HepG2 (cell line): Measurements from ENCODE around the gene ZDHHC24. TPM values are rescaled to one million over a fixed set of nuclear protein-coding genes. Genes with fewer than 3 reads are reported as not detected.

Experiments
- ATAC-seq: fragments of 200-7000 bp; cut with Tn5 transposase; 3 replicates; pipeline ENCODE4 v1.9.1; 2020; ENCODE audit warnings: mild to moderate bottlenecking, moderate library complexity
- BruUV-seq: library from RNA; stranded (reverse); fragments of 400-500 nt; replicated peaks from 2 replicates; lab custom pipeline; 2021; lab: Mats Ljungman, UMichigan
- CTCF ChIA-PET: fragments of 300-600 bp; formaldehyde crosslinking; extraction: SDS; loops from one replicate; lab custom pipeline; 2021; ENCODE audit warnings: low total read pairs, inconsistent platforms, low intra/inter-chr PET ratio; lab: Yijun Ruan, JAX
- POLR2A ChIA-PET: fragments of 350-600 bp; sonication (Branson Sonifier 250); formaldehyde crosslinking; loops from one replicate; lab custom pipeline; 2020; ENCODE audit warnings: antibody characterized with exemption, inconsistent platforms; lab: Yijun Ruan, JAX
- DNase-seq: peaks from one replicate; pipeline ENCODE4 v3.0.0-alpha.2; 2015; ENCODE audit warnings: low spot score
- FAIRE-seq: peaks from 3 replicates; lab custom pipeline; 2011; peaks lifted over from hg19 to GRCh38; lab: Jason Lieb, UNC
- H2AFZ ChIP-seq: one replicate; pipeline ENCODE4 v1.6.1; 2011; ENCODE audit warnings: low read length, inconsistent platforms
- H3K27ac ChIP-seq: fragments of 300-600 bp; 3 replicates; pipeline ENCODE4 v1.8.0; 2011; ENCODE audit warnings: mixed run types, mild to moderate bottlenecking, mixed read lengths, low read length, inconsistent platforms; ENCODE audit not compliant: insufficient read depth; ENCODE audit errors: extremely low read length
- H3K27me3 ChIP-seq, 2 experiments: fragments of 200-600 bp in 1 of 2; 2 replicates in 1 of 2; 3 replicates in 1 of 2; pipeline versions ENCODE4 v1.6.0 to v1.8.0; 2011; ENCODE audit warnings: low read length in 2 of 2, mild to moderate bottlenecking in 2 of 2, moderate library complexity in 2 of 2, inconsistent platforms in 1 of 2; ENCODE audit not compliant: insufficient read depth in 2 of 2, control insufficient read depth in 1 of 2
- H3K36me3 ChIP-seq, 2 experiments: fragments of 200-600 bp in 1 of 2; replicated peaks in 1 of 2; 2 replicates in 1 of 2; 3 replicates in 1 of 2; pipeline versions ENCODE4 v1.5.1 to v1.8.0; 2011; ENCODE audit warnings: low read length in 2 of 2, inconsistent platforms in 1 of 2; ENCODE audit not compliant: insufficient read depth in 2 of 2, control insufficient read depth in 1 of 2
- H3K4me1 ChIP-seq: 2 replicates; pipeline ENCODE4 v1.5.1; 2012; ENCODE audit warnings: low read length, inconsistent platforms; ENCODE audit not compliant: insufficient read depth
- H3K4me2 ChIP-seq: 2 replicates; pipeline ENCODE4 v1.6.0; 2011; ENCODE audit warnings: low read depth, low read length, inconsistent platforms
- H3K4me3 ChIP-seq, 3 experiments: fragments of 200-600 bp in 1 of 3; sonication (generic), shearing (Covaris generic) in 1 of 3; replicated peaks in 1 of 3; 2 replicates each; pipeline ENCODE4 v1.5.1; 2011 to 2016; ENCODE audit warnings: low read length in 3 of 3, inconsistent platforms in 2 of 3, low read depth in 2 of 3, mild to moderate bottlenecking in 2 of 3, control low read depth in 1 of 3, mixed read lengths in 1 of 3; ENCODE audit not compliant: insufficient read depth in 1 of 3
- H3K79me2 ChIP-seq: one replicate; pipeline ENCODE4 v1.6.1; 2011; ENCODE audit warnings: low read length, inconsistent platforms; ENCODE audit not compliant: insufficient read depth
- H3K9ac ChIP-seq: 2 replicates; pipeline ENCODE4 v1.6.0; 2011; ENCODE audit warnings: mild to moderate bottlenecking, low read depth, low read length, inconsistent platforms; ENCODE audit not compliant: insufficient read depth
- H3K9me3 ChIP-seq: 2 replicates; pipeline ENCODE4 v1.5.1; 2012; ENCODE audit warnings: mild to moderate bottlenecking, low read length
- H4K20me1 ChIP-seq: 2 replicates; pipeline ENCODE4 v1.6.0; 2011; ENCODE audit warnings: inconsistent platforms, mild to moderate bottlenecking, low read length, moderate library complexity; ENCODE audit not compliant: insufficient read depth
- ASH2L ChIP-seq: fragments of 300-600, 200-600 bp; sonication (generic); IDR thresholded peaks from 2 replicates; pipeline ENCODE4 v1.7.0; 2017; ENCODE audit warnings: low read depth, mild to moderate bottlenecking, moderate library complexity, mixed read lengths, low read length; ENCODE audit not compliant: insufficient read length
- ATAD3A ChIP-seq: sonication (generic); formaldehyde crosslinking; IDR thresholded peaks from 2 replicates; pipeline ENCODE4 v1.4.0; 2020; ENCODE audit warnings: missing genetic modification reagents
- BCLAF1 ChIP-seq: fragments of 450-650 bp; IDR thresholded peaks from 2 replicates; pipeline ENCODE4 v1.6.1; 2017; ENCODE audit warnings: mild to moderate bottlenecking
- GATA4 ChIP-seq: sonication (generic); IDR thresholded peaks from 2 replicates; pipeline ENCODE4 v1.6.1; 2016; ENCODE audit warnings: antibody characterized with exemption, low read depth, borderline replicate concordance
- NRL ChIP-seq: sonication (generic); formaldehyde crosslinking; IDR thresholded peaks from 2 replicates; pipeline ENCODE4 v1.5.0; 2020; ENCODE audit warnings: missing genetic modification reagents, mild to moderate bottlenecking, moderate library complexity, borderline replicate concordance
- PLSCR1 ChIP-seq: sonication (generic); formaldehyde crosslinking; IDR thresholded peaks from 2 replicates; pipeline ENCODE4 v1.5.0; 2020; ENCODE audit warnings: missing genetic modification reagents, mild to moderate bottlenecking, borderline replicate concordance
- RELA ChIP-seq: sonication (generic); formaldehyde crosslinking; IDR thresholded peaks from 2 replicates; pipeline ENCODE4 v1.4.0; 2020; ENCODE audit warnings: missing genetic modification reagents
- SP140L ChIP-seq: sonication (generic); formaldehyde crosslinking; IDR thresholded peaks from 2 replicates; pipeline ENCODE4 v1.4.0; 2020; ENCODE audit warnings: missing genetic modification reagents, borderline replicate concordance
- SP5 ChIP-seq: IDR thresholded peaks from 2 replicates; pipeline ENCODE4 v1.6.1; 2016; ENCODE audit warnings: low read depth, borderline replicate concordance
- STAG1 ChIP-seq: sonication (generic); formaldehyde crosslinking; IDR thresholded peaks from 2 replicates; pipeline ENCODE4 v1.4.0; 2020; ENCODE audit warnings: missing genetic modification reagents
- SUZ12 ChIP-seq: fragments of 150-350 bp; IDR thresholded peaks from 2 replicates; pipeline ENCODE4 v1.6.1; 2014; ENCODE audit warnings: low read depth, low read length
- TAF15 ChIP-seq: fragments of 200-400 bp; formaldehyde crosslinking; IDR thresholded peaks from one replicate; pipeline ENCODE4 v1.6.1; 2018; ENCODE audit warnings: mild to moderate bottlenecking, low read depth, low read length; ENCODE audit not compliant: poor library complexity, severe bottlenecking
- THAP8 ChIP-seq: sonication (generic); formaldehyde crosslinking; IDR thresholded peaks from 2 replicates; pipeline ENCODE4 v1.5.1; 2020; ENCODE audit warnings: missing genetic modification reagents, mild to moderate bottlenecking, borderline replicate concordance
- ZFP62 ChIP-seq: sonication (generic); formaldehyde crosslinking; IDR thresholded peaks from 2 replicates; pipeline ENCODE4 v1.4.0; 2020; ENCODE audit warnings: missing genetic modification reagents
- ZNF101 ChIP-seq: sonication (generic); formaldehyde crosslinking; IDR thresholded peaks from 2 replicates; pipeline ENCODE4 v1.4.0; 2020; ENCODE audit warnings: mild to moderate bottlenecking, low read depth, missing genetic modification reagents, borderline replicate concordance
- ZNF274 ChIP-seq: sonication (generic); formaldehyde crosslinking; IDR thresholded peaks from 2 replicates; pipeline ENCODE4 v1.5.1; 2020; ENCODE audit warnings: mild to moderate bottlenecking, missing genetic modification reagents
- ZNF280B ChIP-seq: sonication (generic); formaldehyde crosslinking; IDR thresholded peaks from 2 replicates; pipeline ENCODE4 v1.5.0; 2020; ENCODE audit warnings: missing genetic modification reagents, mild to moderate bottlenecking, borderline replicate concordance
- ZNF761 ChIP-seq: sonication (generic); formaldehyde crosslinking; conservative IDR thresholded peaks from 2 replicates; pipeline ENCODE4 v1.4.0; 2020; ENCODE audit warnings: mild to moderate bottlenecking, missing genetic modification reagents
- WGBS: methylation state at CpG from one replicate; pipeline ENCODE4 v1.1.6; 2017; ENCODE audit warnings: low lambda C conversion rate; 5-methylcytosine and 5-hydroxymethylcytosine counted together
- in situ Hi-C: cut with HindIII; loops from 2 replicates; pipeline ENCODE4 v1.10.0; 2017; ENCODE audit warnings: low pct_unique_long_range_greater_than_20kb; ENCODE audit not compliant: extremely low pct_ligation_motif_present
- intact Hi-C: fragments of 100-400 bp; cut with micrococcal nuclease; formaldehyde crosslinking; loops from one replicate; pipeline ENCODE4 v1.10.0; 2022; ENCODE audit not compliant: unreplicated experiment
- polyA plus RNA-seq, 8 experiments: library from polyadenylated mRNA; depleted of rRNA in 3 of 8; stranded (reverse) in 7 of 8; unstranded in 1 of 8; fragments of >200 nt; fragmentation: Illumina TruSeq in 4 of 8; extraction: Trizol in 4 of 8; gene quantifications; 2 replicates each; pipeline versions ENCODE4 v1.2.1 to v1.2.3, GENCODE V29; 2011 to 2016; ENCODE audit warnings: low read depth in 4 of 8, missing spikeins in 1 of 8, mixed read lengths in 1 of 8; ENCODE audit not compliant: insufficient read depth in 1 of 8
- total RNA-seq, 5 experiments: library from RNA; depleted of rRNA; stranded (reverse); fragments of >200 nt; fragmentation: Illumina TruSeq; extraction: Trizol; gene quantifications; 2 replicates each; pipeline ENCODE4 v1.2.3, GENCODE V29; 2016; ENCODE audit warnings: low read depth in 1 of 5

ZDHHC24 gene
- total and polyA plus RNA-seq, 2 of the 13 experiments (the other 11 are each of a cell fraction or from before 2014, with no cell fraction given): 4.3 TPM

GRCh38 chr11:66492161-66492865 is 53.5 kb downstream of the ZDHHC24 start:
- H3K9me3 ChIP-seq: no peaks in the 10 kb centered on the region
- H3K36me3 ChIP-seq: peaks cover 13 to 46% of the 10 kb centered on the region in 2 experiments
- 90% methylated on average over 5 of the region's 10 CpGs for WGBS
- H3K4me1 ChIP-seq: peaks cover 8% of the 10 kb centered on the region; the same call in 1 of the 2 replicates
- BruUV-seq: no TSS peak
- no peaks in the 10 kb centered on the region for H3K27me3 ChIP-seq
- in situ Hi-C loops: no loop called here
- DNase-seq (no peak), FAIRE-seq (no peak), ATAC-seq (no peak)
- no peaks in the 10 kb centered on the region for H4K20me1 ChIP-seq
- ChIA-PET CTCF (no interaction called here), POLR2A (interaction anchor here (1.9 kb wide), 1 partner anchor 9 kb away, joined by 4 read pairs; no protein-coding TSS in a partner anchor)
- H3K4me2 ChIP-seq: no peak overlapping the region
- TF ChIP-seq PLSCR1 (CRISPR knock-in tag) (no peak), NRL (CRISPR knock-in tag) (no peak), ZNF274 (CRISPR knock-in tag) (no peak), ATAD3A (CRISPR knock-in tag) (no peak), STAG1 (CRISPR knock-in tag) (no peak), SP5 (no peak), SUZ12 (no peak), ZFP62 (CRISPR knock-in tag) (no peak), ZNF280B (CRISPR knock-in tag) (no peak), THAP8 (no peak), GATA4 (no peak), RELA (no peak), ZNF101 (CRISPR knock-in tag) (no peak), SP140L (no peak), TAF15 (no peak), BCLAF1 (no peak), ZNF761 (CRISPR knock-in tag) (no peak), ASH2L (no peak)
- no peak overlapping the region for H2AFZ ChIP-seq
- intact Hi-C loops: no loop called here
- no peaks in the 10 kb centered on the region for H3K79me2 ChIP-seq
- H3K27ac ChIP-seq: no peak overlapping the region
- H3K9ac ChIP-seq: no peak overlapping the region
- no peak overlapping the region for H3K4me3 ChIP-seq
